ENCODE results near the gene E2F2.
A peak's percentile ranks its signal among the peaks of the same experiment; 100 is the strongest.

E2F2 gene

GRCh38 chr1:23530747-23531561 lies at the start of gene E2F2 (continued):
- TF ChIP-seq, protein P1, sequence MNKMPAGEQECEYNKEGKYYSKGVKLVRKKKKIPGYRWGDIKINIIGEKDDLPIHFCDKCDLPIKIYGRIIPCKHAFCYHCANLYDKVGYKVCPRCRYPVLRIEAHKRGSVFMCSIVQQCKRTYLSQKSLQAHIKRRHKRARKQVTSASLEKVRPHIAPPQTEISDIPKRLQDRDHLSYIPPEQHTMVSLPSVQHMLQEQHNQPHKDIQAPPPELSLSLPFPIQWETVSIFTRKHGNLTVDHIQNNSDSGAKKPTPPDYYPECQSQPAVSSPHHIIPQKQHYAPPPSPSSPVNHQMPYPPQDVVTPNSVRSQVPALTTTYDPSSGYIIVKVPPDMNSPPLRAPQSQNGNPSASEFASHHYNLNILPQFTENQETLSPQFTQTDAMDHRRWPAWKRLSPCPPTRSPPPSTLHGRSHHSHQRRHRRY (tag by site-specific recombination; IDR thresholded peaks at IDR 0.05) = no peak; the same call in 1 of the 2 replicates
- no peak for TF ChIP-seq GLI2 (tag by site-specific recombination; IDR thresholded peaks at IDR 0.05; ENCODE audit: borderline replicate concordance, low read depth)
- TF ChIP-seq ZNF23 (tag by site-specific recombination; IDR thresholded peaks at IDR 0.05; ENCODE audit: borderline replicate concordance) = no peak
- TF ChIP-seq ZNF350 (tag by site-specific recombination; IDR thresholded peaks at IDR 0.05) = no peak
- TF ChIP-seq WT1 (tag by site-specific recombination; IDR thresholded peaks at IDR 0.05) = no peak
- TF ChIP-seq ZNF155 (tag by site-specific recombination; IDR thresholded peaks at IDR 0.05) = no peak
- TF ChIP-seq ZBTB7A (tag by site-specific recombination; IDR thresholded peaks at IDR 0.05; ENCODE audit: low read depth) = peak; percentile 13; the same call in 1 of the 2 replicates
- no peak for TF ChIP-seq ZNF654 (tag by site-specific recombination; IDR thresholded peaks at IDR 0.05; ENCODE audit: low read depth)
- TF ChIP-seq GLI4 (tag by site-specific recombination; IDR thresholded peaks at IDR 0.05) = no peak
- TF ChIP-seq, protein P2, sequence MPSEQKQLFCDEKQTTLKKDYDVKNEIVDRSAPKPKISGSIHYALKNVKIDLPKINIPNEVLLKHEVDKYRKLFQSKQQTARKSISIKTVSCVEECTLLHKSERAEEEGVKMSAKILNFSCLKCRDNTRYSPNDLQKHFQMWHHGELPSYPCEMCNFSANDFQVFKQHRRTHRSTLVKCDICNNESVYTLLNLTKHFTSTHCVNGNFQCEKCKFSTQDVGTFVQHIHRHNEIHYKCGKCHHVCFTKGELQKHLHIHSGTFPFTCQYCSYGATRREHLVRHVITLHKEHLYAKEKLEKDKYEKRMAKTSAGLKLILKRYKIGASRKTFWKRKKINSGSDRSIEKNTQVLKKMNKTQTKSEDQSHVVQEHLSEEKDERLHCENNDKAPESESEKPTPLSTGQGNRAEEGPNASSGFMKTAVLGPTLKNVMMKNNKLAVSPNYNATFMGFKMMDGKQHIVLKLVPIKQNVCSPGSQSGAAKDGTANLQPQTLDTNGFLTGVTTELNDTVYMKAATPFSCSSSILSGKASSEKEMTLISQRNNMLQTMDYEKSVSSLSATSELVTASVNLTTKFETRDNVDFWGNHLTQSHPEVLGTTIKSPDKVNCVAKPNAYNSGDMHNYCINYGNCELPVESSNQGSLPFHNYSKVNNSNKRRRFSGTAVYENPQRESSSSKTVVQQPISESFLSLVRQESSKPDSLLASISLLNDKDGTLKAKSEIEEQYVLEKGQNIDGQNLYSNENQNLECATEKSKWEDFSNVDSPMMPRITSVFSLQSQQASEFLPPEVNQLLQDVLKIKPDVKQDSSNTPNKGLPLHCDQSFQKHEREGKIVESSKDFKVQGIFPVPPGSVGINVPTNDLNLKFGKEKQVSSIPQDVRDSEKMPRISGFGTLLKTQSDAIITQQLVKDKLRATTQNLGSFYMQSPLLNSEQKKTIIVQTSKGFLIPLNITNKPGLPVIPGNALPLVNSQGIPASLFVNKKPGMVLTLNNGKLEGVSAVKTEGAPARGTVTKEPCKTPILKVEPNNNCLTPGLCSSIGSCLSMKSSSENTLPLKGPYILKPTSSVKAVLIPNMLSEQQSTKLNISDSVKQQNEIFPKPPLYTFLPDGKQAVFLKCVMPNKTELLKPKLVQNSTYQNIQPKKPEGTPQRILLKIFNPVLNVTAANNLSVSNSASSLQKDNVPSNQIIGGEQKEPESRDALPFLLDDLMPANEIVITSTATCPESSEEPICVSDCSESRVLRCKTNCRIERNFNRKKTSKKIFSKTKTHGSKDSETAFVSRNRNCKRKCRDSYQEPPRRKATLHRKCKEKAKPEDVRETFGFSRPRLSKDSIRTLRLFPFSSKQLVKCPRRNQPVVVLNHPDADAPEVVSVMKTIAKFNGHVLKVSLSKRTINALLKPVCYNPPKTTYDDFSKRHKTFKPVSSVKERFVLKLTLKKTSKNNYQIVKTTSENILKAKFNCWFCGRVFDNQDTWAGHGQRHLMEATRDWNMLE (tag by site-specific recombination; conservative IDR thresholded peaks at IDR 0.05; ENCODE audit: low read depth) = no peak
- TF ChIP-seq, protein P3, sequence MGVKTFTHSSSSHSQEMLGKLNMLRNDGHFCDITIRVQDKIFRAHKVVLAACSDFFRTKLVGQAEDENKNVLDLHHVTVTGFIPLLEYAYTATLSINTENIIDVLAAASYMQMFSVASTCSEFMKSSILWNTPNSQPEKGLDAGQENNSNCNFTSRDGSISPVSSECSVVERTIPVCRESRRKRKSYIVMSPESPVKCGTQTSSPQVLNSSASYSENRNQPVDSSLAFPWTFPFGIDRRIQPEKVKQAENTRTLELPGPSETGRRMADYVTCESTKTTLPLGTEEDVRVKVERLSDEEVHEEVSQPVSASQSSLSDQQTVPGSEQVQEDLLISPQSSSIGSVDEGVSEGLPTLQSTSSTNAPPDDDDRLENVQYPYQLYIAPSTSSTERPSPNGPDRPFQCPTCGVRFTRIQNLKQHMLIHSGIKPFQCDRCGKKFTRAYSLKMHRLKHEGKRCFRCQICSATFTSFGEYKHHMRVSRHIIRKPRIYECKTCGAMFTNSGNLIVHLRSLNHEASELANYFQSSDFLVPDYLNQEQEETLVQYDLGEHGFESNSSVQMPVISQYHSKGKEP (tag by site-specific recombination; IDR thresholded peaks at IDR 0.05) = no peak
- TF ChIP-seq ZNF501 (tag by site-specific recombination; IDR thresholded peaks at IDR 0.05) = no peak
- no peak for TF ChIP-seq ZNF670 (tag by site-specific recombination; IDR thresholded peaks at IDR 0.05; ENCODE audit: low read depth)
- TF ChIP-seq, protein P4, sequence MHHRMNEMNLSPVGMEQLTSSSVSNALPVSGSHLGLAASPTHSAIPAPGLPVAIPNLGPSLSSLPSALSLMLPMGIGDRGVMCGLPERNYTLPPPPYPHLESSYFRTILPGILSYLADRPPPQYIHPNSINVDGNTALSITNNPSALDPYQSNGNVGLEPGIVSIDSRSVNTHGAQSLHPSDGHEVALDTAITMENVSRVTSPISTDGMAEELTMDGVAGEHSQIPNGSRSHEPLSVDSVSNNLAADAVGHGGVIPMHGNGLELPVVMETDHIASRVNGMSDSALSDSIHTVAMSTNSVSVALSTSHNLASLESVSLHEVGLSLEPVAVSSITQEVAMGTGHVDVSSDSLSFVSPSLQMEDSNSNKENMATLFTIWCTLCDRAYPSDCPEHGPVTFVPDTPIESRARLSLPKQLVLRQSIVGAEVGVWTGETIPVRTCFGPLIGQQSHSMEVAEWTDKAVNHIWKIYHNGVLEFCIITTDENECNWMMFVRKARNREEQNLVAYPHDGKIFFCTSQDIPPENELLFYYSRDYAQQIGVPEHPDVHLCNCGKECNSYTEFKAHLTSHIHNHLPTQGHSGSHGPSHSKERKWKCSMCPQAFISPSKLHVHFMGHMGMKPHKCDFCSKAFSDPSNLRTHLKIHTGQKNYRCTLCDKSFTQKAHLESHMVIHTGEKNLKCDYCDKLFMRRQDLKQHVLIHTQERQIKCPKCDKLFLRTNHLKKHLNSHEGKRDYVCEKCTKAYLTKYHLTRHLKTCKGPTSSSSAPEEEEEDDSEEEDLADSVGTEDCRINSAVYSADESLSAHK (tag by site-specific recombination; IDR thresholded peaks at IDR 0.05) = no peak
- no peak for TF ChIP-seq ZNF777 (tag by site-specific recombination; IDR thresholded peaks at IDR 0.05; ENCODE audit: borderline replicate concordance)
- TF ChIP-seq, protein P5, sequence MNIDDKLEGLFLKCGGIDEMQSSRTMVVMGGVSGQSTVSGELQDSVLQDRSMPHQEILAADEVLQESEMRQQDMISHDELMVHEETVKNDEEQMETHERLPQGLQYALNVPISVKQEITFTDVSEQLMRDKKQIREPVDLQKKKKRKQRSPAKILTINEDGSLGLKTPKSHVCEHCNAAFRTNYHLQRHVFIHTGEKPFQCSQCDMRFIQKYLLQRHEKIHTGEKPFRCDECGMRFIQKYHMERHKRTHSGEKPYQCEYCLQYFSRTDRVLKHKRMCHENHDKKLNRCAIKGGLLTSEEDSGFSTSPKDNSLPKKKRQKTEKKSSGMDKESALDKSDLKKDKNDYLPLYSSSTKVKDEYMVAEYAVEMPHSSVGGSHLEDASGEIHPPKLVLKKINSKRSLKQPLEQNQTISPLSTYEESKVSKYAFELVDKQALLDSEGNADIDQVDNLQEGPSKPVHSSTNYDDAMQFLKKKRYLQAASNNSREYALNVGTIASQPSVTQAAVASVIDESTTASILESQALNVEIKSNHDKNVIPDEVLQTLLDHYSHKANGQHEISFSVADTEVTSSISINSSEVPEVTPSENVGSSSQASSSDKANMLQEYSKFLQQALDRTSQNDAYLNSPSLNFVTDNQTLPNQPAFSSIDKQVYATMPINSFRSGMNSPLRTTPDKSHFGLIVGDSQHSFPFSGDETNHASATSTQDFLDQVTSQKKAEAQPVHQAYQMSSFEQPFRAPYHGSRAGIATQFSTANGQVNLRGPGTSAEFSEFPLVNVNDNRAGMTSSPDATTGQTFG (tag by site-specific recombination; IDR thresholded peaks at IDR 0.05; ENCODE audit: borderline replicate concordance) = no peak
- TF ChIP-seq ZNF626 (tag by site-specific recombination; IDR thresholded peaks at IDR 0.05) = no peak
- no peak for TF ChIP-seq ZFP41 (tag by site-specific recombination; IDR thresholded peaks at IDR 0.05; ENCODE audit: borderline replicate concordance)
- no peak for TF ChIP-seq IKZF3 (tag by site-specific recombination; IDR thresholded peaks at IDR 0.05)
- no peak; the same call in 1 of the 2 replicates for TF ChIP-seq ZNF341 (tag by site-specific recombination; IDR thresholded peaks at IDR 0.05; ENCODE audit: low read depth)
- TF ChIP-seq ZBTB20 (tag by site-specific recombination; IDR thresholded peaks at IDR 0.05) = peak; percentile 76
- TF ChIP-seq ZSCAN16 (tag by site-specific recombination; IDR thresholded peaks at IDR 0.05) = no peak
- TF ChIP-seq, protein P6, sequence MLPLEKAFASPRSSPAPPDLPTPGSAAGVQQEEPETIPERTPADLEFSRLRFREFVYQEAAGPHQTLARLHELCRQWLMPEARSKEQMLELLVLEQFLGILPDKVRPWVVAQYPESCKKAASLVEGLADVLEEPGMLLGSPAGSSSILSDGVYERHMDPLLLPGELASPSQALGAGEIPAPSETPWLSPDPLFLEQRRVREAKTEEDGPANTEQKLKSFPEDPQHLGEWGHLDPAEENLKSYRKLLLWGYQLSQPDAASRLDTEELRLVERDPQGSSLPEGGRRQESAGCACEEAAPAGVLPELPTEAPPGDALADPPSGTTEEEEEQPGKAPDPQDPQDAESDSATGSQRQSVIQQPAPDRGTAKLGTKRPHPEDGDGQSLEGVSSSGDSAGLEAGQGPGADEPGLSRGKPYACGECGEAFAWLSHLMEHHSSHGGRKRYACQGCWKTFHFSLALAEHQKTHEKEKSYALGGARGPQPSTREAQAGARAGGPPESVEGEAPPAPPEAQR (tag by site-specific recombination; IDR thresholded peaks at IDR 0.05) = no peak
